Measurements from ENCODE around the gene RAD51B.
"Not testable (repeated sequence)": the region's sequence is repeated elsewhere in the genome, so short reads cannot be mapped to it uniquely, and the experiment has no call there.

RAD51B gene

GRCh38 chr14:68424443-68425172 lies 605.0 kb downstream of the RAD51B start:
- no peak for TF ChIP-seq CTCF (IDR thresholded peaks at IDR 0.05; ENCODE audit: low read length, missing control alignments)
- H3K4me3 ChIP-seq (replicated peaks; ENCODE audit: low read depth, low read length), result no peak overlapping the region
- no peak for DNase-seq (ENCODE audit: low read depth)

GRCh38 chr14:68426661-68427549 lies 607.3 kb downstream of the RAD51B start:
- no peak for DNase-seq (ENCODE audit: low read depth)
- TF ChIP-seq CTCF (IDR thresholded peaks at IDR 0.05; ENCODE audit: low read length, missing control alignments), result no peak
- H3K4me3 ChIP-seq (replicated peaks; ENCODE audit: low read depth, low read length), result no peak overlapping the region

DNA sequence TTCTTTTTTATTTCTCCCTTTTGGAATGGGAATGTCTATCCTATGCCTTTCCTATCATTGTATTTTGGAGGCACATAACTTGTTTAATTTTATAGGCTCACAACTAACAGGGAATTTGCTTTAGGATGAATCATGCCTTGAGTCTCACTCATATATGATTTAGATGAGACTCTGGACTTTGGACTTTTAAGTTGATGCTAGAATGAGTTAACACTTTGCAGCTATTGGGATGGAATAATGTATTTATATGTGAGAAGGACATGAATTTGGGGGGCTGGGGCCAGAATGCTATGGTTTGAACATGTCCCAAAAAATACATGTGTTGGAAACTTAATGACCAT lies 607.9 kb downstream of the RAD51B start:
- H3K4me3 ChIP-seq (replicated peaks; ENCODE audit: low read depth, low read length), result no peak overlapping the region
- no peak for DNase-seq (ENCODE audit: low read depth)
- no peak for TF ChIP-seq CTCF (IDR thresholded peaks at IDR 0.05; ENCODE audit: low read length, missing control alignments)

DNA sequence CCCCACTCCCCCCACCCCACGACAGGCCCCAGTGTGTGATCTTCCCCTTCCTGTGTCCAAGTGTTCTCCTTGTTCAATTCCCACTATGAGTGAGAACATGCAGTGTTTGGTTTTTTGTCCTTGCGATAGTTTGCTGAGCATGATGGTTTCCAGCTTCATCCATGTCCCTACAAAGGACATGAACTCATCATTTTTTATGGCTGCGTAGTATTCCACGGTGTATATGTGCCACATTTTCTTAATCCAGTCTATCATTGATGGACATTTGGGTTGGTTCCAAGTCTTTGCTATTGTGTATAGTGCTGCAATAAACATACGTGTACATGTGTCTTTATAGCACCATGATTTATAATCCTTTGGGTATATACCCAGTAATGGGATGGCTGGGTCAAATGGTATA lies 609.3 kb downstream of the RAD51B start:
- H3K4me3 ChIP-seq (replicated peaks; ENCODE audit: low read depth, low read length); DNase-seq (ENCODE audit: low read depth): not testable (repeated sequence)

GRCh38 chr14:68434173-68434572 lies 614.6 kb downstream of the RAD51B start:
- H3K4me3 ChIP-seq (replicated peaks; ENCODE audit: low read depth, low read length); DNase-seq (ENCODE audit: low read depth): not testable (repeated sequence)

GRCh38 chr14:68435631-68436030 lies 616.1 kb downstream of the RAD51B start:
- not testable (repeated sequence) for H3K4me3 ChIP-seq (replicated peaks; ENCODE audit: low read depth, low read length); DNase-seq (ENCODE audit: low read depth)

DNA sequence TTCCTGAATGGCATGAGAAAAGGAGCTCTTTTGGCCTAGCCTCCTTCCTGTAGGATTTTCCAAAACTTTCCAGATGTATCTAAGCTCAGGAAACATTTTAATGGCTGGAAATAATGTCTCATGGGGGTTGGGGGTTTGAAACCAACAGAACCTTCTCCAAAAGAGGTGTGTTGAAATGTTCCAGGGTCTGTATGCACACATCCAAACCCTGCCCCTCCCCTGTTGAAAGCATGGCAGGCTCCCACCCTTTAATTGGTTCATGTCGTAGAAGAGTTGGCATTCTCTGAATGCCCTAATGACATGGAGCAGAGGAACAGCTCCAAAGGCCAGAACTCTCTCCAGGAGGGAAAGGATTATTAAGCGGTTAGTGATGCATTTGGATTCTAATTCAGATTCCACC lies 620.1 kb downstream of the RAD51B start:
- TF ChIP-seq CTCF (IDR thresholded peaks at IDR 0.05; ENCODE audit: low read length, missing control alignments), result no peak
- H3K4me3 ChIP-seq (replicated peaks; ENCODE audit: low read depth, low read length), result no peak overlapping the region
- DNase-seq (ENCODE audit: low read depth), result no peak

DNA sequence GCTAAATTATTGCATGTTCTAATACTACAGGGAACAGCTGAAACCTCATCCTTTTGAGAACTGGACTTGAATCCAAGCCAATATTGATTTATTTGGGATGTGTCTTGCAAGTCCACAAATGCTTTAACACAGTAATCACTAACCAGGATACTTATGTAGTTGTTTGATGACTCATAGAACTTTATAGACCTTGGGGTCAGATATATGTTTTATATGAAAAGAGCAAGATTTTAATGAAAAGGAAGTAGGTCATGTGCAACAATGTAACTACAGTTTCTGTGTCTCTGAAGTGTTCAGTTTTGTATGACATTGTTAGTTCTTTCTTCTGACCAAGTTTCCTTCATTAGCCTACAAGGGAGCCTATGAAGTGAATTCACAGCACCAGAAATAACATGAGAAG lies 621.2 kb downstream of the RAD51B start:
- DNase-seq (ENCODE audit: low read depth), result no peak

More for the DNA sequence above, 621.2 kb downstream of the RAD51B start:
- H3K4me3 ChIP-seq (replicated peaks; ENCODE audit: low read depth, low read length), result no peak overlapping the region
- no peak for TF ChIP-seq CTCF (IDR thresholded peaks at IDR 0.05; ENCODE audit: low read length, missing control alignments)
